T-helper 1 cell (primary cell): ENCODE data around the gene CENPP.

Experiments used
- DNase-seq, 5 donors: peaks; one replicate each; pipeline ENCODE4 v3.0.0-alpha.2; 2012 to 2020

Gene CENPP

GRCh38 chr9:92601451-92601850 lies 275.7 kb downstream of the CENPP start:
- DNase-seq, result no peak

GRCh38 chr9:92602413-92602812 lies 276.7 kb downstream of the CENPP start:
- no peak for DNase-seq

DNA sequence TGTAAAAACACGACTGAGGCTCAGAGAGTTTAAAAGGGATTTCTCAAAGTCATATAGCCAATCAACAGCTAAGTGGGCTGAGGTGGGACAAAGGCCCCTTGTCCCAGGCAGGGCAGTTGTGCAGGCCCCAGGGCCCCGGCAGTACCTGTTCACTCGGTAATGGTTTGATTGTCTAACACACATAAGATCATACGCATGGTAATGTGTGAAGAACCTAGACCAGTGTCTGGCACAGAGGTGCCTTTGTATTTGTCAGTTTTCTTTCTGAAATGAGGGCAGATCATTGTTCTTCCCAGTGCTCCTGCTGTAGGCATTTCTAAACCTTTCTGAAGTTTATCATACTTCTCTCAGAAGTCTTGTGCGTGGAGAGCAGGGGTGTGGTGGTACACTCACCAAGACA lies 277.3 kb downstream of the CENPP start:
- DNase-seq, result no peak

GRCh38 chr9:92603990-92604389 lies 278.2 kb downstream of the CENPP start:
- no peak for DNase-seq

DNA sequence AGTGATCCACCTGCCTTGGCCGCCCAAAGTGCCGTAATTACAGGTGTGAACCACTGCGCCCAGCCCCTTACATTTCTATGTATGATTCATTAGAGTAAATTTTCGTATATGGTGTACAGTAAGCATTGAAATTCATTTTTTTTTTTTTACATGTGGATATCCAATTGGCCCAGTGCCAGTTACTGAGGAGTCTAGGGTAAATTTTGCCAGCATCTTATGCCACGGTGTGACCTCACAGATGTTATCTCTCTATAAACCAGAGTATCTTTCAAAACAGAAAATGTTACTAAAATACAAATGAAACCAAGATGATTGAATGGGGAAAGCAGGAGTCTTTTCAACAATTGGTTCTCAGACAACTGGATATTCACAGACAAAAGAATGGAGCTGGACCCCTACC lies 279.5 kb downstream of the CENPP start:
- no peak for DNase-seq

GRCh38 chr9:92607088-92607487 lies 281.3 kb downstream of the CENPP start:
- DNase-seq, result no peak

GRCh38 chr9:92607773-92608172 lies 282.0 kb downstream of the CENPP start:
- no peak for DNase-seq

DNA sequence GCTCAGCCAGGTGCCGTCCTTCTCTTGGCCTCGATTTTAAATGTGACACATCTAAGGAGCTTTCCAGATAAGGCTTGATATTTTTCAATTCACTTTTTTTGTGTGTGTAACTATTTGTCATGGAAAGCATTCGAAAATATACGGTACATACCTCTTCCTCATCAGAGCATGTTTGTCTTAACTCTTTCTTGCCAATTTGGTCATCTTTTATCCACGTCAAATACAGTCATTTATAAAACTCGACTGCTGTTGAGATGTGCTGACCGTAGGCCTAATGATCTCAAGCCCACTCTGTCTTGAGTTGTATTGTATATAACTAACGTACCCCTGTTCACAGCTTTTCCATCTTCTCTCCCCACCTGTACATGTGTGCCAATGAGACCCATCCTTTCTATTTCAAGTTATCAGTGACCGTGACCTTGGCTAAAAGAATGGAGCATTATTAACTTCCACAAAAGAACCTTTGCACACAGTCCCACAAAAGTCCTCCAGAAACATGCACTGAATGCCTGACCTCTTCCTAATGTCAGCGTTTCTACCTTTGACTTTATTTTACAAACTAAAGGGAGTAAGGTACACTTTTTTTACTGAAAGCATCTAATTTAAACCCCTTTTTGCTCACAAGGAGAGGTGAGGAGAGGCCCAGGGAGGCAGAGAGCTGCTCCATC lies 282.6 kb downstream of the CENPP start:
- DNase-seq, result no peak

GRCh38 chr9:92608909-92609445 lies 283.2 kb downstream of the CENPP start:
- DNase-seq, result no peak

DNA sequence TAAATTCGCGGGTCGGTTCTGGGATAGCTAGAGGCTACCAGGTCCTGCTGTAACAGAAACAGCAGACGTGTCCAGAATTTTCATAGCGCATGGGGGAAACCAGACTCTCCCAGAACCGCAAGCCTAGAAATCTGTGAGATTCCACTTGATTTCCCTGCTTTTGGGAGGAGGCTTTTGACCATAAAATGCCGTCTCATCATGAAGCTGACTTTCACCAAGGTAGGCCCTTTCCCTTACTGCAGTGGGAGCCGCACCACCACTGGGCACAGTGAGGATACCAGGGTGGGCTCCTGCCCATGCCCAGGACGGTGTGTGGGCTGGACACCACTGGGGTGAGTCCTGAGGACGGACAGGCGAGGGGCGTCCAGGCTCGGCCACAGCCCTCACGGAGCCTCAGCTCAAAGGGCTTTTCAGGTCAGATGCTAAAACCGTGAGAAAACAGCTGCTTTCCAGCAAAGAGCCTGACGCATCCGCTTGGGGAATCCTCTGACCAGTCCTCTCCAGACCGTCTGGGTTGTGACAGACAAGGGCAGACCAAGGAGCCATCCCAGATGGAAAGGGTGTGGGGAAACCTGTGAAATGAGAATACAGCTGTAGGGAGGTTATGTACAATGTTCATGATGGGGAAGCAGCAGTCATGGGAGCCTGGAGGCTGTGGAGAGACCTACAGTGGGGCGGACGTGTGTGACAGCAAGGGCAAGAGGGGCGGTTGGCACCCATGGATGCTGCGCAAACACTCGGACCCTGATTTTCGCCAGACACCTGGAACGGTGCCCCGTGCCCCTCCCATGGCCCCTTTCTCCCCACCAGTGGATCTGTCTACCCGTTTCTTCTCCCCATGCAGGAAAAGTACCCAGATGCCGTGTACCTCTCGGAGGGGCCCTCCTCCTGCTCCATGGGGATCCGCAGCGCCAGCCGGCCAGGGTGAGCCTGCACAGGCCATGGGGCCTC lies 285.0 kb downstream of the CENPP start:
- no peak for DNase-seq

GRCh38 chr9:92611621-92612285 lies 286.0 kb downstream of the CENPP start:
- no peak for DNase-seq

DNA sequence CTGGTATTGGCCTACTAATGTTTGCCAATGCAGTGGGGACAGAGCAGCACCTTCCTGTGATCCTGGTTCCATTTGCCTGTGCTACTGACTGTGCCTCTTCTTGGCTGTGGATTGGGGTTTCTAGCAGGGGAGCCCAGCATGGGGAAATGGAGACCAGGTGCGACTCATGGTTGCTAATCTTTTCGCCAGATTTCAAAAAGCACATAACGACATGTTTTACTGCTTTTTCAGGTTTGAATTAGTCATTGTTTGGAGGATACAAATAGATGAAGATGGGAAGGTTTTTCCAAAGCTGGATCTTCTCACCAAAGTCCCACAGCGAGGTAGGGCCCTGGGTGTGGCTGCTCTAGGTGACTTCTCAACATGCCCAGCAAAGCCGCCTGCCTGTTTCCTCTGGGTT lies 286.5 kb downstream of the CENPP start:
- no peak for DNase-seq

- no peak for DNase-seq
These were observed 287.1 kb downstream of the CENPP start for GRCh38 chr9:92612816-92613215.

- no peak for DNase-seq
These were observed 287.7 kb downstream of the CENPP start for GRCh38 chr9:92613268-92614122.

DNA sequence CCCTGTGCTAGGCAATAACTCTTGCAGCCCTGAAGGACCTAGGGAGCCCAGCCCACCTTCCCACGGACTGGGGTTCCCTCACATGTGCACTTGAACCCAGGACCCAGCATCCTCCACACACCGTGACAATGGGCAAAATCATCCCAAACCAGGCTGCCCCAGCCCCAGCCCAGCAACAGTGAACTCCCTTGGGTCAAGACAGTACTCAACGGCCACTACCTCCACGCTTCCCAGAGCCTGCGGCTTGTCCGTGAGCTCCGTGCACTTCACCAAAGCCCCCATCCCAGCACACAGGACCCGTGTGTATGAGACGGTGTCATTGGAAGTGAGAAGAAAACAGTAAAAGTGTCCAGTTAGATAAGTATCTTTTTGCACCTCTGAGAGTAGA lies 288.4 kb downstream of the CENPP start:
- DNase-seq, result no peak

- no peak for DNase-seq
These were observed 289.2 kb downstream of the CENPP start for GRCh38 chr9:92614763-92615461.

- DNase-seq, result no peak
These were observed 290.0 kb downstream of the CENPP start for GRCh38 chr9:92615790-92616189.

GRCh38 chr9:92616199-92616641 lies 290.5 kb downstream of the CENPP start:
- DNase-seq, result no peak

DNA sequence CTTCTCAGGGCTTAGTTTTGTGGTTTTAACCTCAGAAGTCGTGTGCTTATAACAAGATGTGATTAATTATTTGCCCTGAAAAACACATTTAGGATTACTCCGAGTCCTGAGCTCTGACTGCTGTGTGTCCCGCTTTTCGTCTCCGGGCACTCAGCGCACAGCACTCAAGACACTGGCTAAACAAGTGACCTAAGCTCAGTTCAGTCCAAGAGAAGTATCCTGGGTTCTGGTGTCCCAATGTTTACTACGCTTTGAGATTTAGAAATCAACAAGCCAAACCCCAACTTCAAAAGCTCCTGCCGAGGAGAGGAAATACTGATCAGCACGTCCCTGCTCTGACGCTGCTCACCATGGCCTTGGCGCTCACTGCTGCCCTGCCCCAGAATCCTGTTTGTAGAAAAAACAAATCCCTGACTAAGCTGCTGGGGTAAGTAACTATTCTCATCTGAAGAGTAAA lies 290.9 kb downstream of the CENPP start:
- no peak for DNase-seq

GRCh38 chr9:92617195-92617813 lies 291.6 kb downstream of the CENPP start:
- DNase-seq, result no peak

GRCh38 chr9:92617951-92618510 lies 292.3 kb downstream of the CENPP start:
- DNase-seq, result no peak
